Suprapubic skin (tissue), 4 donors: Measurements from ENCODE around the gene SCFD2.

Source experiments
- CTCF ChIP-seq, 2 donors: fragments of 200-600 bp in 1 of 2; fragments of 450-650 bp in 1 of 2; sonication (generic) in 1 of 2; IDR thresholded peaks; one replicate each; pipeline ENCODE4 v1.5.1; 2016 to 2019; ENCODE audit warnings: antibody characterized with exemption in 2 of 2, mild to moderate bottlenecking in 1 of 2, moderate library complexity in 1 of 2
- EP300 ChIP-seq: sonication (generic); formaldehyde crosslinking; IDR thresholded peaks from one replicate; pipeline ENCODE4 v1.6.1; 2017; ENCODE audit warnings: antibody characterized with exemption
- POLR2A ChIP-seq, 2 donors: fragments of 450-650 bp; IDR thresholded peaks; one replicate each; pipeline ENCODE4 v1.6.1; 2017; ENCODE audit warnings: antibody characterized with exemption in 2 of 2, mild to moderate bottlenecking in 2 of 2, moderate library complexity in 2 of 2
- POLR2AphosphoS5 ChIP-seq, 3 donors: sonication (generic); formaldehyde crosslinking; IDR thresholded peaks; one replicate each; pipeline ENCODE4 v1.6.1; 2017; ENCODE audit warnings: antibody characterized with exemption in 3 of 3

DNA sequence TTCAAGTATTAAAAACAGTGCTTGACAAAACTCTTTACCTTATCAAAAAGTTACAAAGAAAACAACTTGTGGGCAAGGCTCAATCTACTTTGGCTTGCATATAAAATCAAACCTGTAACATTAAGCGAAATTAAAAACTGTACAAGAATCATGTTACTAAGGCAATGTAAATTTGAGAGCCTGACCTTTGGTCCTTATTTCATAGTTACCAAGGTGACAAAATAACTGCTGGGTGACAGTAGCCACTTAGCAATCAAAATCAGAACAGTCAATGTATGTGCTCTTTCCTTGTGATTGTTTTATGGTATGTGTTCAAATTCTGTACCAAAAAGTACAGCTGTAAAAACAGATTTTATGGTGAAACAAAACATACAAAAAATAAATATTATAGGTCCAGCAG lies 299.7 kb downstream of the SCFD2 start:
- no peak for TF ChIP-seq CTCF (IDR thresholded peaks at IDR 0.05)
- TF ChIP-seq EP300: no peak
- no peak for TF ChIP-seq POLR2AphosphoS5 (IDR thresholded peaks at IDR 0.05)
- no peak for TF ChIP-seq POLR2A (IDR thresholded peaks at IDR 0.05)
